ENCODE results near the gene HOXD13.

HOXD13 gene

DNA sequence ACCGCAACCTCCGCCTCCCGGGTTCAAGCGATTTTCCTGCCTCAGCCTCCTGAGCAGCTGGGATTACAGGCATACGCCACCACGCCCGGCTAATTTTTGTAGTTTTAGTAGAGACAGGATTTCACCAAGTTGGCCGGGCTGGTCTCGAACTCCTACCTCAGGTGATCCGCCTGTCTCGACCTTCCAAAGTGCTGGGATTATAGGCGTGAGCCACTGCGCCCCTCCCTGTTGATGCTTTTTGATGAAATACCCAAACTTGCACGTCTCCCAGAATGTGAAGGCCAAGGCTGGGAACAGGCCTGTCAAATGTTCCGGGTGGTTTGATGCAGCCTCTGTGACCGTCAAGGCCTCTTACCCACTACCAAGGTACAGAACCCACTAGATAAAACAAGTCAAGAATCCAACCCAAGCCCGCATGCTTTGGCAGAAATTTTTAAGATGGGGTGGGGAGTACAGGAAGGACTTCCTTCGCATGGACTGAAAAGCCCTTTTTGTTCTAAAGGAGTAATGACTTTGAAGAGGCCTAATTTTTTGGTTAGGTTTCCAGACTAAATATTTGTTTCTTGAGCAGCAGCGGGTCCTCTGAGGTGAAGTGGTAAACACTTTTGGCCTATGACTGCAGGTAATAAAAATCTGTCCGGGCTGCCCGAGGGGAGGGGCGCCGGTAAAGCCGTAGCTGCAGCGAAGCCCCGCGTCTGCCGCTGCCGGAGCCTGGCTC lies 5.0 kb upstream of the HOXD13 start:
- peaks cover 73% of the 10 kb centered on the region for H3K27me3 Mint-ChIP-seq
- peaks cover 11% of the 10 kb centered on the region for H3K9me3 Mint-ChIP-seq
- H3K4me1 Mint-ChIP-seq, result peaks cover 9% of the 10 kb centered on the region
- H3K4me3 Mint-ChIP-seq, result no peak overlapping the region
- peaks cover 15% of the 10 kb centered on the region for H3K36me3 Mint-ChIP-seq
- peak overlapping the region; percentile 55 for H3K27ac Mint-ChIP-seq

DNA sequence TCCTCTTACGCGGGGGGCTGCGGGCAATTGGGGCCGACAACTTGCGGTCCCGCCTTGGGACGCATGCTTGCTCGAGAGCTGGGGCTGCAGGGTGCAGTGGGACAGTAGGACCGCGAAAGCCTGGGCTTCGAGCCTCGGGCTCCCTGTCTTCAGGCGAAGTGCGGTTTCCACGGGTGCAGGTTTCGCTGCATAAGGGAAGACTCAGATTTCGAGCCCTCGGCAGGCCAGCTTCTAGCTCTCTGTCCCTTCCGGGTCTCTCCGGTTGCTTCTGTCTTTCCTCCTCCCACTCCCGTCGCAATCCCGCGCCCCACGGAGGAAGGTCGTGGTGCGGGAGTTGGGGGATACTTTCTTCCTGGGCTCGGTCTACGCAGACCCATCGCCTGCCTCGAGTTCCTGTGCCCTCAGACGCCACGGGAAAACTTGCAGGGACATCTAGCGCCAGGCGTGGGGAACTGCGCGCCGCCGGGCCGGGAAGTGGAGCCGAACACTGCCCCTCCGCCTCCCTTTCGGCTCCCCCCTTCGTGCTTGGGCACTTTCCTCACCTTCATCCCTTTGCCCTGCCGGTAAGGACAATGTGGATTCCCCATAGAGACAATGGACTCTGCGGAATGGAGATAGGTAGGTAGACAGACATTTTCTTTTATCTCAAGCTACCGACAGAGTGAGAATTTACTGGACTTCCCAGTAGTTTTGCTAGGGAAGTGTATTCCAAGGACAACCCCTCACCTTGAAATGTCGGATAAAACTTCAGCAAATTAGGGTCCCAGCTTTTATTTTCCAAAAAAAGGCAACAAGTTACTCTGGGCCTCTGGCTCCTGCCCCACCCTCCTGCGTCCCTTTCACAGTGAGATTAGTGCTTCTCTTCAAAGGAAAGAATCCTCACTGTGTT lies 4.2 kb upstream of the HOXD13 start:
- no peak overlapping the region for H3K27ac Mint-ChIP-seq
- peaks cover 69% of the 10 kb centered on the region for H3K27me3 Mint-ChIP-seq
- peaks cover 11% of the 10 kb centered on the region for H3K9me3 Mint-ChIP-seq
- no peak overlapping the region for H3K4me3 Mint-ChIP-seq
- H3K4me1 Mint-ChIP-seq, result peaks cover 11% of the 10 kb centered on the region
- peaks cover 10% of the 10 kb centered on the region for H3K36me3 Mint-ChIP-seq

DNA sequence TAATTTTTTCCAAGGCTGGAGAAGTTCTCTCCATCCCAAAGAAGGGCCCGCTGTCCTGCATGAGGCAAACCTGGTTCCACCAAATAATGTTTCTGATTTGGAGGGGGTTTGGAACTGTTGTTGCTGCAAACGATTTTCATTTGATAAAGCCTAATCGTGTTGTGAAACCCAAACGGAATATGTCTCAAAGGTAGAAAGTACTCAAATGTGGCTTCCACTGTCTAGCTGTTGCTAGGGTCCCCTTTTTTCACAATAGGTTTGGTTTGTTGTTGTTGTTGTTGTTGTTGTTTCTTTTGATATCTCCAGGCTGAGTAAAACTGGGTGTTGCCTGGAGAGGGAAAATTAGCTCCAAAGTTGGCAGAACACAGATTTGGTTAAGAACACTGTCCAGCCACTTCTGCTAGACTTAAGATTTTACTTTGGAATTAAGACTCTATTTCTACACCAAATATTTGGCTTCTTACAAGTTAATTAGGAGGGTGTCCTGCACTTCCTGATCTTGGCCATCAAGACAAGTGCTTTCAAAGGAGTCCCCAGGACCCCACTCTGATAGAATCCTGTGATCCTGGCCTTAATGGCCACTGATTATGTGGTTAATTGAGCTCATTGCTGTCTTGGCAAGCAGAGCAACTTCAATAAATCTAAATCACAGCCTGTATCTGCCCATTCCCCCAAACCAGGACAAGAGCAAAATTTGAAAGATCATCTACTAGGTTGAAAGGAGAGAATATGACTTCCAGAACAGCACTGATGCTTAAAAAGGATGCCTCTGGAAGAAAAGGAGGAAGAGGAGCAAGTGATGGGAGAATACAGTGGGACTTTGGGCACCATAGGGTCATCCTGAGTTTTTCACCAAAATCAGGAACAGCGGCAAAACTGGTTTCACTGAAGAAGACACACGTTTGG lies 3.3 kb upstream of the HOXD13 start:
- Mint-ChIP-seq H3K9me3 (peaks cover 9% of the 10 kb centered on the region), H3K27ac (no peak overlapping the region), H3K27me3 (peaks cover 71% of the 10 kb centered on the region), H3K36me3 (peaks cover 8% of the 10 kb centered on the region), H3K4me1 (peaks cover 18% of the 10 kb centered on the region), H3K4me3 (no peak overlapping the region)

DNA sequence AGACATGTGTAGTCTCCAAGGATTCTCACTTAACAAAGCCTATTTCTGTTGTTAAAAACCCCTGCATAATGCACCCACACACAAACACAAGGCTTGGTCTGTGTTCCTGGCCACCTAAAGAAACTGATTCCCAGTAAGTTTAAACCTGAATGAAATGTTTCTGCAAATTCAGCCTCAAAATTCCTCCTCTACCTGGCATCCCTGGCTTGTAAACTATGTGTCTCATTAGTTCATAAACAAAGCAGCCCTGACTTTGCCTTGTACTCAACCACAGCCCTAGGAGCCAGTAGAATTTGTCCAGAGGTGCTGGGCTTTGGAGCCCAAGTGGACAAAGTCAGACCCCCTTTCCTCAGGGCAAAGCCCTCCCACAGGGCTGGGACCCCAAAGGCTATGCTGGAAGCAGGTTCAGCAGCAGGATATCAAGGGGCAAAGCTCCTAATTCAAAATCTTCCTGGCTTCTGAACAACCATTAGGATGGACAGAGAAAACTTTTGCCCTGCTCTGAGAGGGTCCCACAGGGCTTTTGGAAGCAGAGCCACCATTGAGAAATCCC lies 2.6 kb upstream of the HOXD13 start:
- Mint-ChIP-seq H3K4me3 (no peak overlapping the region), H3K9me3 (peaks cover 9% of the 10 kb centered on the region), H3K27ac (no peak overlapping the region), H3K36me3 (peaks cover 6% of the 10 kb centered on the region), H3K27me3 (peaks cover 70% of the 10 kb centered on the region), H3K4me1 (peaks cover 18% of the 10 kb centered on the region)

DNA sequence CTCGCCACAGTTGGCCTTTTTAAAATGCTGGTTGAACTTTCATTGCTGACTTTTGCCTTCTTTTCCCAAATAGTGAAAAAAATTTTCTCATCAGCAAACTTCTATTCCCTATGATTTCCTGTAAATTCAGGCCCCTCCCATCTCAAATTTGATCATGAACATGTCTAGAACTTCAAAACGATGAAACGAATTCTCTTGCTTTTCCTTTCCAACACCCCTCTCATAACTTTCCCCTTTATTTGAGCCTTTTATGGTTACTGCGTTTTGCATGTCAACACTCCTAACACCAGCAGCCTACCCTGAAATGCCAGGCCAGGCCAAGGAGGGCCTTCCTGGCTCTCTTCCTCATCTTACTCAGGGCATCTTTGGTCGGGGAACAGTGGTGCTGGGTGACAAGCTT lies 1.7 kb upstream of the HOXD13 start:
- peaks cover 9% of the 10 kb centered on the region for H3K9me3 Mint-ChIP-seq
- H3K4me1 Mint-ChIP-seq, result peaks cover 18% of the 10 kb centered on the region
- peaks cover 6% of the 10 kb centered on the region for H3K36me3 Mint-ChIP-seq
- peaks cover 72% of the 10 kb centered on the region for H3K27me3 Mint-ChIP-seq
- no peak overlapping the region for H3K4me3 Mint-ChIP-seq
- H3K27ac Mint-ChIP-seq, result peak overlapping the region; percentile 30

DNA sequence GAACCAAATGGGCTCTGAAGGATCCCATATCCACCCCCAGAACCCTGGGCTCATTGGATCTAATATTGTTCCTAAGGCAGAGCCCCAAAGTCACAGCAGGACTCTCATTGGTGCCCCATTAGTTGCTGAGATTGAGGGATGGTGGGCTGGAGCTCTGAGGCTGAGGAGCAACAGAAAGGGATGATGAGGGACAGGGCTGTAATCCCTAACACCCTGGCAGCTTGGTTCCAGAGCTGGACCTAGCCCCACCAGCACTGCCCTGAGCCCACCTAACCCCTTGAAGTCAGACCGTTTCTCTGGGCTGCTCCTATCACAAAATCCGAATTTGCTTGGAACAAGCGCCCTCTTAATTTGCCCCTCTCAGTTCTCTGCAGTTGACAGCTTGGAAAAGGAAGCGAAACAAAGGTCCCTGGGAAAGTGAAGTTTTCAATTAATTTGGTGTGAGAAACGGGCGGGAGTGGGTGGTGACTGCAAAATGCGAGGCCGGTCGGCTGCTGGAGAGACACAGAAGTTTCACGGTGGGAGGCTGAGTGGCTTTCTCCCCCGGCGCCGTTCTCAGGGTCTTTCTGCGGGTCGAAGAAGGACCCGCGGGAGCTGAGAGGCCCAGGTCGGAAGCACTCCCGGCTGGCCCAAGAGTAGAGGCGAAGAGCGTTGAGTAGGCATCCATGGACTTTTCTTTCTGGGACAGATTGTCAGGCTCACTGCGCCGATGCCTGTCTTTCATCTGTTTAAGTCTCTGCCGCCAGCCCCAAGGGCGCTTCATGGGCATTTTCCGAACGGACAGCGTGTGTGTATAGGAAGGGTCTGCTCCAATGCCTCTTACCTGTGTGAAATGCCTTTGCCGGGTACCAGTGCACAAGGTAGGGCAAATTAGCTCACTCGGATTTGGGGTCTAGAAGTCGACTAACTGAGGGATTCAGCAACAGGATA lies 927 bp upstream of the HOXD13 start:
- H3K27me3 Mint-ChIP-seq, result peaks cover 71% of the 10 kb centered on the region
- H3K27ac Mint-ChIP-seq, result peak overlapping the region; percentile 74
- H3K9me3 Mint-ChIP-seq, result peaks cover 9% of the 10 kb centered on the region
- H3K4me1 Mint-ChIP-seq, result peaks cover 22% of the 10 kb centered on the region
- peak overlapping the region; percentile 64 for H3K4me3 Mint-ChIP-seq
- peaks cover 3% of the 10 kb centered on the region for H3K36me3 Mint-ChIP-seq

DNA sequence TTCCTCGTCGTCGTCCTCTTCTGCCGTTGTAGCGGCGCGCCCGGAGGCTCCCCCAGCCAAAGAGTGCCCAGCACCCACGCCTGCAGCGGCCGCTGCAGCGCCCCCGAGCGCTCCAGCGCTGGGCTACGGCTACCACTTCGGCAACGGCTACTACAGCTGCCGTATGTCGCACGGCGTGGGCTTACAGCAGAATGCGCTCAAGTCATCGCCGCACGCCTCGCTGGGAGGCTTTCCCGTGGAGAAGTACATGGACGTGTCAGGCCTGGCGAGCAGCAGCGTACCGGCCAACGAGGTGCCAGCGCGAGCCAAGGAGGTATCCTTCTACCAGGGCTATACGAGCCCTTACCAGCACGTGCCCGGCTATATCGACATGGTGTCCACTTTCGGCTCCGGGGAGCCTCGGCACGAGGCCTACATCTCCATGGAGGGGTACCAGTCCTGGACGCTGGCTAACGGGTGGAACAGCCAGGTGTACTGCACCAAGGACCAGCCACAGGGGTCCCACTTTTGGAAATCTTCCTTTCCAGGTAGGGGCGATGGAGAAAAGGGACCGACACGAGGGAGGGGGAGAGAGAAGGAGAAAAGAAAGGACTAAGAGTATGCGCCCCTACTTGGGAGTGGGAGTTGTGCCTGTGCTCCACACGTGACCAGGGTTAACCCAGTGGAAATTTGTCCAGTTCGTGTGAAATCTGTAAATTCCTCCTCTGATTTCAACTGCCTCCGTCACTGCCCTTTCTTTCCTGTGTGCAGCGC lies 800 bp downstream of the HOXD13 start:
- Mint-ChIP-seq H3K36me3 (peaks cover 3% of the 10 kb centered on the region), H3K27me3 (peaks cover 75% of the 10 kb centered on the region), H3K27ac (no peak overlapping the region), H3K4me1 (peaks cover 37% of the 10 kb centered on the region), H3K4me3 (peak overlapping the region; percentile 9), H3K9me3 (peaks cover 5% of the 10 kb centered on the region)

DNA sequence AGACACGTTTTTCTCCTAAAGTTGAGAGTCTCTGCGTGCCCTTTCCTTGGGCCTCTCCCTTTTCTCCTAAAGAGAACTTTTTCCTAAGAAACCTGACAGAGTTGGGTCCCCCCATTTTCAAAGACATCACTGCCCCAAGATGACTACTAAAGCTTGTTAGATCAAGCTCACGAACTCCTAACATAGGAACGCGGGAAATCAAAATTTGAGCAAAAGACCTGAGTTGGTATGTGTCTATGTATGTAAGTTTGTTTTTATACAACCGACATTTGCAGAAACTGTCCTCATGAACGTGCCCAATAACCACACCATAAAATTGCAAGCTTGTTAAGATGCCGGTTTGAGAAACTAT lies 1.4 kb downstream of the HOXD13 start:
- H3K36me3 Mint-ChIP-seq, result peaks cover 3% of the 10 kb centered on the region
- H3K9me3 Mint-ChIP-seq, result peaks cover 5% of the 10 kb centered on the region
- H3K4me1 Mint-ChIP-seq, result peaks cover 37% of the 10 kb centered on the region
- H3K4me3 Mint-ChIP-seq, result peak overlapping the region; percentile 9
- H3K27ac Mint-ChIP-seq, result no peak overlapping the region
- H3K27me3 Mint-ChIP-seq, result peaks cover 75% of the 10 kb centered on the region

DNA sequence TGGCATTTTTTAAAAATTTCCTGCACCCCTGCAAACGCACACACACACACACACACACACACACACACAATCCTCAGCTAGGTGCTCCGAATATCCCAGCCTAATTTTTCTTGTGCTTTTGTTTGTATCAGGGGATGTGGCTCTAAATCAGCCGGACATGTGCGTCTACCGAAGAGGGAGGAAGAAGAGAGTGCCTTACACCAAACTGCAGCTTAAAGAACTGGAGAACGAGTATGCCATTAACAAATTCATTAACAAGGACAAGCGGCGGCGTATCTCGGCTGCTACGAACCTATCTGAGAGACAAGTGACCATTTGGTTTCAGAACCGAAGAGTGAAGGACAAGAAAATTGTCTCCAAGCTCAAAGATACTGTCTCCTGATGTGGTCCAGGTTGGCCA lies 1.8 kb downstream of the HOXD13 start:
- H3K4me1 Mint-ChIP-seq, result peaks cover 37% of the 10 kb centered on the region
- H3K27me3 Mint-ChIP-seq, result peaks cover 77% of the 10 kb centered on the region
- peaks cover 5% of the 10 kb centered on the region for H3K9me3 Mint-ChIP-seq
- peaks cover 3% of the 10 kb centered on the region for H3K36me3 Mint-ChIP-seq
- H3K27ac Mint-ChIP-seq, result peak overlapping the region; percentile 30
- H3K4me3 Mint-ChIP-seq, result no peak overlapping the region

DNA sequence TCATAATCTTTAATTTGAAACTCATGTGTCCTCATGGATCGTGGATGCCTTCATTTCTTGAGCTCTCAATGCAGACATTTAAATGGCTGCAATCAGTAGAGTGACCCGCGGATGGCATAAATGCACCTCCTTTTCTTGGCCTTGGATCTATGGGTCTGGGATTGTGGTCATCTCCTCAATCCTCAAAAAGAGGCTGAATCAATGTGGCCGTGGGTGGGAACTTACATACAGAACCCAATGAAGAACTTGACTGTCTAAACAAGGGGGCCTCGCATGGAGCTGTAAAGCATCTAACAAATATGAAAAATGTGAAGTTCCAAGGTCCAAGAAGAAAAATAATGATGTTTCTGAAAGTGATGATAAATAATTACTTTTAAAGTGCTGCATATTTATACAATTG lies 2.9 kb downstream of the HOXD13 start:
- Mint-ChIP-seq H3K27me3 (peaks cover 72% of the 10 kb centered on the region), H3K27ac (no peak overlapping the region), H3K4me3 (no peak overlapping the region), H3K36me3 (peaks cover 3% of the 10 kb centered on the region), H3K9me3 (peaks cover 5% of the 10 kb centered on the region), H3K4me1 (peaks cover 37% of the 10 kb centered on the region)

DNA sequence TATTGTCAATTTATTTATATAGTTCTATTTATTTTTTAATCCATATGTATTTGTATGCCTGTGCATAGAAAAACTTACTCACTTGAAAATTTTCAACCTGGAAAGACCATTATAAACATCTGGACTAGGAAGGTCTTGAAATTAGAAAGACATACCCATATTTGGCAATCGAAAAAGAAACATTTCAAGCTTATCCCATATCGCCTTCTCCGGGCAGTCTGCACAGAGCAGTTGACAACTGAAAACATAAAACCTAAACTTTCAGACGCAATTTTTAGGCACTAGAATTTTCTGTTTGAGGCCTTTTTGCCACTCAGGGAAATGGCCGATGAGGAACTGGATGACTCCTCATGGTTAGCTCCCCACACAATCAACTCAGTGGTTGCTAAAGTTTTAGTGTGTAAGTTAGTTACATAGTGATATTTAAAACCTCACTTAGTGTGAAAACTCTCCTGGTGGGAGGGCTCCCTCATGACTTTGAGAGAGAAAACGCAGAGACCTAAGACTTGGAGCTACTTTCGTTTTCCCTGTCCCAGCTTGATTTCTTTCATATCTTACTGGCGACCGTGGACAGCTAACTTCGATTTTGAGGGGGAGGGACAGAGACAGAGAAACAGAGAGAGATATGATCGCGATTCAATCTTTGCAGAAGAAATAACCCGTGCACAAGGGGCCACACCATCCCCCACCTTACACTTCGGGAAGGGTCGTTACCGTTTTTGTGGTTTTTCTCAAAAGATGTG lies 3.9 kb downstream of the HOXD13 start:
- H3K36me3 Mint-ChIP-seq, result no peaks in the 10 kb centered on the region
- no peak overlapping the region for H3K27ac Mint-ChIP-seq
- H3K4me3 Mint-ChIP-seq, result peak overlapping the region; percentile 80
- peaks cover 66% of the 10 kb centered on the region for H3K27me3 Mint-ChIP-seq
- peaks cover 35% of the 10 kb centered on the region for H3K4me1 Mint-ChIP-seq
- peaks cover 5% of the 10 kb centered on the region for H3K9me3 Mint-ChIP-seq

DNA sequence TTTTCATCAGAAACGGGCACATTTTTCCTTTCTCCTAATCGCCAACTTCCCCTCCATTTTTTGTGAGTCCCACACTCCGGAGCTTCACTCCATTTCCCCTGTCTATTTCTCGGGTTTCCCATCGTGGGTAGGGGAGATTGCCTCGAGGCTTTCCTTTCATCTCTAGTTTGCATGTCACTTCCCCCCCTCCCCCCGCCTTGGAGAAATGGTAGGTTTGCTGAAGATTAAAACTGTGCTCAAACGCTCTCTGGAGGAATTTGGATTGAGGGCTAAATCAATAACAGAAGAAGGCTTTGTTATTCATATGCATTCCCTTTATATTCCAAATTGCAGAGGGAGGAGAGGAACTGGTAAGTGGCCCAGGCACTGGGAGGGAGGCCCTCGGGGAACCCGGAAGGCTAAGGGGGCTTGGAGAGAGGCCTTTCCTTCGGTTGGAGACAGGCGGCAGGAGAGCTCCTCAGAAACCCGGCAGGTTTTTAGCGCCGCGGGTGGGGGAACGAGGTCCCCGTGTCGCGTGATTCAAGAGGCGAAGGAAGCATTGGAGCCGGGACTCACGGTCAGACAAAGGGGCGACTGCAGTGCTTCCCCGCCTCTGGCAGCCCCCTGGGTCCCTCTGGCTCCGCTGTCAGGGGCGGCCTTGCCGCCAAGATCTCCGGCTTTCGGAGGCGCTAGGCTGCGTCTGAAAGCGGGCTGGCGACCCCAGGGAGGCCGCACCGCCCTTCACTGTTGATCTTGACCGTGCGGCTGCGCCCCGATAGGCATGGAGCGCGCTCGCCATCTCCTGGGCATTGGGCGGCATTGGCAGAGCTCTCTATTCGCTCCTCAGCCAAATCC lies 4.7 kb downstream of the HOXD13 start:
- peaks cover 28% of the 10 kb centered on the region for H3K4me1 Mint-ChIP-seq
- no peaks in the 10 kb centered on the region for H3K36me3 Mint-ChIP-seq
- H3K27me3 Mint-ChIP-seq, result peaks cover 66% of the 10 kb centered on the region
- H3K4me3 Mint-ChIP-seq, result peak overlapping the region; percentile 80
- peaks cover 5% of the 10 kb centered on the region for H3K9me3 Mint-ChIP-seq
- H3K27ac Mint-ChIP-seq, result no peak overlapping the region
